NOMO-1 treated with DMSO at 0.1 percent for 48 hours (cell line): ENCODE data around the gene MYL5.
"Not testable (repeated sequence)": the region's sequence is repeated elsewhere in the genome, so short reads cannot be mapped to it uniquely, and the experiment has no call there.

Experiments used
- DNase-seq: peaks from one replicate; lab custom pipeline; 2025; ENCODE audit not compliant: unreplicated experiment; lab: John Stamatoyannopoulos, UW

The MYL5 gene

DNA sequence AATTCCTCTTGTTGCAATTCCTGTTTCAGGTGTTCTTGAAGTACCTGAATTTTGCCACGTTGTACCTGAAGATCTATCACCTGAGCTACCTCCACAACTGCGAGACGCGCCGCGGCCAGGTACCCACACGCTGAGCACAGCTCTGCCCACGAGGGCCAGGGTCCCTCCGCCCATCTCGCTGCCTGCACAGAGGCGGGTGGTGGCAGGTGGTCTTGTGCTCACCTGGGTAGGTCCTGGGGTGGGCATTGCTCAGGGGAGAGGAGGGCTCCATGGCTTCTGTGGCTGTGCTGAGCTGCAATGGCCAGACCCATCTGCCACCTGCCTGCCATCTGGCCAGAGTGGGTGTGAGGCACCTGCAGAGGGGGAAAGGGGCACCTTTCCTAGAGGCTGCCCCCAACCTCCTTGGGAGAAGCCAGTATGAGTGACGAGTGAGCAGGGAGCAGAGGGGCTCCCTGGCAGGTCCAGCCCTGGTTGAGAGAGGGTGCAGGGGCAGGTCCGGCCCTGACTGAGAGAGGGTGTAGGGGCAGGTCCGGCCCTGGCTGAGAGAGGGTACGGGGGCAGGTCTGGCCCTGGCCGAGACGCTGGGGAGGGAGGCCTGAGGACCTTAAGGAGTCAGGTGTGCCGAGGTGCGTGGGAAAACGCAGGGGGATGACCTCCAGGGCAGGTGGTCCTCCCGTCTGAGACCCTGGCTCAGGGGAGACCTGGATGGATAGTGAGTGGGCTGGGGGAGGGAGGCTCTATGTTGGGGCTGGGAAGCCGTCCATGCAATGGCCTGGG lies 38.3 kb upstream of the MYL5 start:
- DNase-seq = no peak

DNA sequence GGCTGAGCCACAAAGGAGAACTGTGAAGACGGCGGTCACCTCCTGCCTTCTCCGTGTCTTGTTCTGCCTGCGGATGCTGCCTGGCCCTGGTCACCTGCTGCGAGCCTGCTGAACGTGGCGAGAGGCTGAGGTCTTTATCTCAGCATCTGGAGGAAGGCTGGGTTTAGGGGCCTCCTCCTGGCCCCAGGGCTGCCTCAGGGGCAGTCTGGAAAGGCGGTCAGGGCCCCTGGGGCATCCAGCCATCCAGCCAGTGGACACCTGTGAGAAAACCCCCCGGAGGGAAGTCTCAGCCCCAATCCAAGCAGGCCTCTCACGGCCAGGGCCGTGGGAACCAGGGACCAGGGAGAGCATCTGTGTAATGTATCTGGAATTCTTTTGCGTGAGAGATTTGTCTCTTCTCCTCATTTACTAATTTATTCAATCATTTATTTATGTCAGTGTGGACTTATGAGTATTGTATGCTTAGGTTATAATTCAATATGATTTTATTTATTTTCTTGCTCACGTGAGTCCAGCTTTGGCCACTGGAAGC lies 37.6 kb upstream of the MYL5 start:
- DNase-seq = no peak

DNA sequence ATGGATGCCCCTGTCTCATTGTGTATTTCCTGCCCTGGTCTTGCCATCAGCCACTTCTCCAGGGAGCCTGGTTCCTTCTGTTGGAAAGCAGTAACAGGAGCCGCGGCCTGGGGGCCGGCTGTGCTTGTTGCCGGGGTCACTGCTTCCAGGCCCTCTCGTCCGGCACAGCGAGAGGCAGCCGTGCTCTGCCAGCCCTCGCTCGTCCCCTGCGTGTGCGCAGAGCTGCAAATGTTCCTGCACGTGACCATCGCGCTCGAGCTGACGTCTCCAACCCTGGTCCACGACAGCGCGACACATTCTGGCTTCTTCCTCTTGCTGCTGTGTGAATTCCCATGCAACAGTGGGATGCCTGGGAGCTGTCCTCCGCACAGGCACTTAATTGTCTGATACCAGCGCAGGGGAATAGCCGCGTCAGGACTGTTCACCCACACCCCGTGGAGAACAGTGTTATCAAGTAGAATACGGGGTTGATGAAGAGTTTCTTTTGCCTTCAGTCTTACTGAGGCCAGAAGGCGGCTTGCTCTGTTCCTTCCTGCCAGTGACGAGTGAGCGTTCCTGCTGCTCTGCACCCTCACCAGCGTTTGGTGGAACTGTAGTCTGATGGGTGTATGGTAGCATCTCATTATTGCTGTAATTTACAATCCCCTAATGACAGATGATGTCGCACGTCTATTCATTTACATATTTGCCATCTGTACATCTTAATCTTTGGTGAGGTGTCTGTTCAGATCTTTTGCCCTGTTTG lies 36.6 kb upstream of the MYL5 start:
- no peak for DNase-seq

DNA sequence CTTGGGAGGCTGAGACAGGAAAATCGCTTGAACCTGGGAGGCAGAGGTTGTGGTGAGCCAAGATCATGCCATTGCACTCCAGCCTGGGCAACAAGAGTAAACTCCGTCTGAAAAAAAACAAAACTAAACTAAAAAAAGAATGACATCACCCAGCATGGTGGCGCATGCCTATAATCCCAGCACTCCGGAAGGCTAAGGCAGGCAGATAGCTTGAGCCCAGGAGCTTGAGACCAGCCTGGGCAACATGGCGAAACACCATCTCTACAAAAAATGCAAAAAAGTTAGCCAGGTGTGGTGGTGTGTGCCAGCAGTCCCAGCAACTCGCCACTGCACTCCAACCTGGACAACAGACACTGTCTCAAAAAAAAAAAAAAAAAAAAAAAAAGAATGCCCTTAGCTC lies 32.0 kb upstream of the MYL5 start:
- DNase-seq = not testable (repeated sequence)

DNA sequence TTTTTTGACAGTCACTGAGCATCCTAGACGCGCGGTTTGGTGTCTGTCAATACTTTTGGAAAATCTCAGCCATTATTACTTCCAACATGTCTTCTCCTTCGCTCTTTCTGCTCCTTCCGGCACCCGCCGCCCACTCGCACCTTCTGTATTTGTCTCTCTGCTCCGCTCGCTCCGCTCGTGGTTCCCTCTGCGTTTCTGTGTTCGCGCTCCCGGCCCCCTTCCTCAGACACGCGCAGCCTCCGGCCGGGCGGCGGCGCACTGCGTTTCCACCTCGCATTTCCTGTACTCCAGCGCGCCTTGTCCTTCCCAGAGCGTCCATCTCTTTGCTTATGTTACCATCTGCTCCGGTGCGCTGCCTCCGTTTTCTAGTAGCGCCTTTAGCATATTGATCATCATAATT lies 27.9 kb upstream of the MYL5 start:
- no peak for DNase-seq

DNA sequence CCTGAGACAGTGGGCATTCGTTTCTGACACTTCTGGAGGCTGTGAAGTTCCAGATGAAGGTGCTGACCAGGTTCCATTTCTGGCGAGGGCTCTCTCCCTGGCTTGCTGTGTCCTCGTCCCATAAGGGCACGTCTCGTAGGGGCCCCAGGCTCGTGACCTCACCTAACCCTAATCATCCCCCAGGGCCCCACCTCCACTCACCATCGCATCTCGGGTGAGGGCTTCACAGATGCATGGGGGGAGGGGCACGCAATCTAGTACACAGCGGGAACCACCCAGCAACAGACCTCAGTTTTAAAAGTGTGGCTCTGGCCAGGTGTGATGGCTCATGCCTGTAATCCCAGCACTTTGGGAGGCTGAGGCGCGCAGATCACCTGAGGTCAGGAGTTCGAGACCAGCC lies 26.9 kb upstream of the MYL5 start:
- no peak for DNase-seq

DNA sequence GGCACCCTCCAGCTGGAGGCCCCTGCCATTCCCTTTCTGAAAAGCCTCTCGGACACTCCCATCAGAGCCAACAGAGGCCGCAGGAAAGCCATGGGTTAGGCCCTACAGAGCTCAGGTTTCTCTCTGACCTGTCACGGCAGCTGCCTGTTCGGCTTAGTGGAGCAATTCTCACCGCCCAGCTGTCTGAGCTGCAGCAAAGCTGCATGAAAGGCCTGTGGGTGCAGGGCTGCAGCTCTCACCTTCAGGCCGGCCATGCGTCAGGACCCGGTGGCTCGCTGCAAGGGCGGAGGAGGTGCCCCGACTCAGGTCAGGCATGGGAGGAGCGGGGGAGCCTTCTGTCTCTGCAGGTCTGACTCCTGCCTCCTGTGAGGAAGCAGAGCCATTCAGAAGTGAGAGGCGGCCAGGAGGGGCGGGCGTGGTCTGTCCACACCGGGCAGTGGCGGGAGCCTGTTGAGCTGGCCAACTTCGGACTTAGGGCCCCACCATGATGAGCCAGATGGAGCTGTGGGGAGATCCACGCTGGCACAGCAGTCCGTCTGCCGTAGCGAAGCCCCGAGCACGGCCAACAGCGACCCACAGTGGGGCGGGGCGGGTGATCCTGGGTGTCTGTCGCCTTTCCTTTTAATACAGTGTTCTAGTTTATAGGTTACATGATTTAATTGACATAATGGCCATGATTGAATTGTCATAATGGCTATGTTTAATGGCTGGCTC lies 25.6 kb upstream of the MYL5 start:
- DNase-seq = no peak

DNA sequence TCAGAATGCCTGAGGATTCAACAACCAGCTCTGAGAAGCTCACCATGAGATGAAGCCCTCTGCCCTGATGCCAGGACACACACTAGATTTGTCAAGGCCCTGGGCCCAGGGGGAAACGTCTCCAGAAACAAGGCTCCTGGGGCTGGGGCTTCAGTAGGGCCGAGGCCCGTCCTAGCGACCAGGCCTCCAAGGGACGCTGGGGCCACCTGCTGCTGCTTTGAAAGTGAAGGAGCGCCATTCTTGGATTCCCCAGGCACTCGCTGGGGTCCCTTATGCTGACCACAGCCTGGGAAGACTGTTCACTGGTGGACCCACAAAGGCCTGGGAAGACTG lies 25.1 kb upstream of the MYL5 start:
- no peak for DNase-seq

DNA sequence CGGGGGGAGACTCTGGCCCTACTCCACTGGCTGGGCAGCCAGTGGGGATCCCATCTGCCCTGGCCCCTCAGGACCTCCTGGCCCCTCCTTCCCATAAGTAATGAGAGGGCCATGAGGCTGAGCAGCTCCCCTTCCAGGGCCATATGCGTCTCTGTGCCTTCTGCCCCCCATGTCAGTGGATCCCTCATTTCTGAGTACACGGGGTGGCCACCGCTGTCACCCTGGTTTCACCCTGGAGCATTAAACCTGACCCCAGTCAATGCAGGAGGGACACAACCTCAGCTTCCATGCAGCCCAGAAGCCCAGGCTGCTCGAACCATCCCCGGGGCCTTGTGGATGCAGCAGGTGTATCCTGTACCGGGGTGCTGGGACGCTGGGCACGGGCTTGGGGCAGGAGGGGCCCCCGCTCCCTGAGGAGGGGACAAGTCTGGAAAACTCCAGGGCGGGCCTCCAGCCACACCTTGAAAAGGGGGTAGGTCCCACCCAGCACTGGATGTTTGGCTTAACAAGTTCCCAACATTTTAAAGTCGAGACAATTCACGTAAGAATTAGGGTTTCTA lies 24.5 kb upstream of the MYL5 start:
- no peak for DNase-seq

DNA sequence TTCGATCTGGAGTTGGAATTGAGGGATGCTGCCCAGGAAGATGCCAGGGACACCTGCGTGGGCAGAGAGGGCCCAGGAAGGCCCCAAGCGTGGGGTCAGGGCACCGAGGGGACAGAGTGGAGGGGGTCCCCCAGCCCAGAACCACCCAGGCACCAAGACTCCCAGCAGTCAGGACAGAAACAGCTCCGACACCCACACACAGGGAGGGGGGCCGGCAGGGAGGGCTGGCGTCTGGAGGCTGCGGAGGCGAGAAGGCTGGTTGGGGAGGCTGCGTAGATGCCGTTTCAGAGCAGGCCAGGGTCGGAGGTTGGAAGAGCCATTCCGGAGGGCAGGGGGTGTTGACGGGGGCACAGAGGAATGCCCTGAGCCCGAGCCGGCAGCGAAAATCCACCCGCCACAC lies 23.9 kb upstream of the MYL5 start:
- DNase-seq = no peak

DNA sequence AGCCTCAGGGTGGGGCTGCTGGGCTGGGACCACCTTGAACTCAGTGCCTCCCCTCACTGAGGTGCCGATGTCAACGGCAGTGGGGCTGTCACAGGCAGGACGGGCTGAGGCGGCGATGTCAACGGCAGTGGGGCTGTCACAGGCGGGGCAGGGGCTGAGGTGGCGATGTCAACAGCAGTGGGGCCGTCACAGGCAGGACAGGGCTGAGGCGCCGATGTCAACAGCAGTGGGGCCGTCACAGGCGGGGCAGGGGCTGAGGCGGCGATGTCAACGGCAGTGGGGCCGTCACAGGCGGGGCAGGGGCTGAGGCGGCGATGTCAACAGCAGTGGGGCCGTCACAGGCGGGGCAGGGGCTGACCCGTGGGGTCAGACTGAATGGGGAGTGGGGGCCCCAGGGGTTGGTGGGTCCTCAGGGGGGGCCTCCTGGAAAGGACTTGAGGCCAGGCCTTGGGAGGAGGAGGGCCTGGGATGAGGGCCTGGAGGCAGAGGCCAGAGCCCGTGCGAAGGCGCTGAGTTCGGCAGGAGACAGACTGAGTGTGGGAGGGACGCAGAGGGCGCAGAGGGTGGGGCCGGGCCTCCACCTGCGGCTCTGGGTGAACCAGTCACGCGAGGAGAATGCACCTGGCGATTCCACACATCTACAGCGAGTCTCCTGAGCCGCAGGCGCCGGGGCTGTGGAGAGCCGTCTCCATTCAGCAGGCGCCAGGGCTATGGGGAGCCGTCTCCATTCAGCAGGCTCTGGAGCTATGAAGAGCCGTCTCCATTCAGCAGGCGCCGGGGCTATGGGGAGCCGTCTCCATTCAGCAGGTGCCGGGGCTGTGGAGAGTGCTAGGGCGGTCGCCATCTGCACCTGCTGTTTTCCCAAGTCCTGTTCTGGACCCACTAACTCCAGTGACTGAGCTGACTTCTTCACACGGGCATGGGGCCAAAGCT lies 23.1 kb upstream of the MYL5 start:
- no peak for DNase-seq

DNA sequence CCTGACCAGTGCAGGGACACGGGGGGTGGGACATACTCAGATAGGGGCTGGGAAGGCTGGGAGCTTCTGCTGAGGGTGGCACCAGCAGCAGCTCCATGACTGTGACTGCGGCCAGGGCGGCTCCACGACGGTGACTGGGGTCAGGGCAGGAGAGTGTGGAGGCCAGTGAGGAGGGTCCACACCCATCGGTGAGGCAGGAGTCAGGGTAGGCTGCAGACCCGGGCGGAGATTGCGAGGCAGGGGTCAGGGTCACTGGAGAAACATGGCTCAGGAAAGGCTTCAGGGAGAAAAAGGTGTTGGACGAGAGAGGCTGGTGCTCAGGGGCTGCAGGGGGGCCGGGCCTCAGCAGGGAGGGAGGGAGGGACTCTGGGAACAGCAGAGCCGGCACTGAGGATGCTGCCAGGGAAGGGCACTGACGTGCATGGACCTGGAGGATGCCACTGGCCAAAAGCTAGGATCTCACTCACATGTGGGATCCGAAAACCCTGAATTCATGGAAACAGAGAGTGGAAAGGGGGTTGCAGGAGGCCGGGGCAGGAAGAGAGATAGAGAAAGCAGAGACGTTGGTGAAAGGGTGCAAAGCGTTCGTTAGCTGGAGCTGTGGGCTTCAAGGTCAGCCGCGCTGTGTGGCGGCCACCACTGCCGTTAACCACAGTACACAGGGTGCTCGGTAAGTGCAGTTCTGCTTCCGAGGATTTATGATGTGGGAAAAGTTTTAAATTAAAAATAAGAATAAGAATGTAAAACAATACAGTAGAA lies 22.3 kb upstream of the MYL5 start:
- DNase-seq = no peak

DNA sequence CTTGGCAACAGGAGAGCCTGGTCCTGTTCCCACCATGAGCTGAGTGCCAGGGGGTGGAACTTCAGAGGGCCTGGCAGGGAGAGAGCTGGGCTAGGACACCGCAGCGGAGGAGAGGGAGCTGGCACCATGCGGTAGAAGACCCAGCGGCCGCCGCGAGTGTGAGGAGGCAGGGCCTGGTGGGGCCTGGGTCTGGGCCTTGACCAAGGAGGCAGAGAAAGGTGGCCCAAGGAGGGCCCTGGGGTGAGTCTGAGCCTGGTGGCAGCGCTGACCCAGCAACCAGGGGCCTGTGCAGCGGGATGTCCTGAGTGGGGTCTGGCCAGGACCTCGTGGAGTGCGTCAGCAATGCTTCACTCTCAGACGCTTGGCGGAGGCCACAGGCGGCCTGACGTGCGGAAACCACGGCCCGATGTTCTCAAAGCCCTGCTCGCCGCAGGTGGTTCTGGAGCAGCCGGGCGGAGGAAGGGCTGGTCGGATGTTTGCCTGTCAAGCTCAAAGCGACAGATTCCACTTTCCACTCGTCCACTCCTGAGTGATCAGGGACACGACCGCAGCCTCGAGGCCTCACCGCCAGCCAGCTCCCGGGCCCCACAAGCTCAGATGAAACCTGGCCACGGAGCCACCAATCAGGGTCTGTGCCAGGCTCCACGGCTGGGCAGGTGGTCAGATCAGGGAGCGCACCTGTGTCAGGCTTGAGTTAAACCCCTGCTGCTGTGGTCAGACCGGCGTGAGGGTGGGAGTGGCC lies 21.1 kb upstream of the MYL5 start:
- no peak for DNase-seq

DNA sequence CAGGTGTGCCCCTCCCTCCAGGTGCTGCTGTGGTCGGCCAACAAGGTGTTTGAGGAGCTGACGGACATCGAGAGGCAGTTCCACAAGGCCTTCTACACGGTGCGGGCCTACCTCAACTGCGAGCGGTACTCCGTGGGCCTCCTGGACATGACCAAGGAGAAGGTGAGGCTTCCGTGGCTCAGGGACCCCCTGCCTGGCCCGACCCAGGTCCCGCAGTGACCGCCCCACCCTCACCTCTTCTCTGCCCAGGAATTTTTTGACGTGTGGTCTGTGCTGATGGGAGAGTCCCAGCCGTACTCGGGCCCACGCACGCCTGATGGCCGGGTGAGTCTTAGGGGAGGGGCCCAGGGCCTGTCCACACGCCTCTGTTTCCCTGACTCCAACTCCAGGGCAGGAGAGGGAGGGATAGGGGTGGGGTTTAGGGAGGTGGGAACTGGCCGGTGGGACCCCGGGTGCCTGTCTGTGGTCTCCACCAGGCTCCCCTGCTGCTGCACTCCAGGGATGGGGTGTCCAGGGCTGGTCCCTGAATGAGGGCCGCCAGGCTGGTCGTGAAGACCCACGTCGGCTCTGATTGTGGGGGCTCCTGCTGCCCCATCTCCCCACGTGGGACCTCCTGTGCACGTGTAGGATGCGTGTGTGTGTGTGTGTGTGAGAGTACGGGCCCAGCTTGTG lies 20.4 kb upstream of the MYL5 start:
- DNase-seq = no peak

DNA sequence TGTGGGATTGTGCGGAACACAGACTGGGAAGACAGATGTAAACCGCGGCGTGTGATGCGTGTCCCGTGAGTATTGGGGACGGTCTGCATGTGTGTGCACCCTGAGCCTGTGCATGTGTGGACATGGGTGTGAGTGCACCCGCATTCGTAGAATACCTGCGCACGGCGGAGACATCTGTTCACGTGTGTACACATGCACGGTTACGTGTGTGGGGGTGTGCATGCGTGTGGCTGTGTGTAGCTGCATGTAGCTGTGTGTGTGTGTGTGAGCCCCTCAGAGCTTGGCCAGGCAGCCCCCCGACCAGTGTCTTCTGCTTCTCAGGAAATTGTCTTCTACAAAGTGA lies 19.9 kb upstream of the MYL5 start:
- DNase-seq = no peak

DNA sequence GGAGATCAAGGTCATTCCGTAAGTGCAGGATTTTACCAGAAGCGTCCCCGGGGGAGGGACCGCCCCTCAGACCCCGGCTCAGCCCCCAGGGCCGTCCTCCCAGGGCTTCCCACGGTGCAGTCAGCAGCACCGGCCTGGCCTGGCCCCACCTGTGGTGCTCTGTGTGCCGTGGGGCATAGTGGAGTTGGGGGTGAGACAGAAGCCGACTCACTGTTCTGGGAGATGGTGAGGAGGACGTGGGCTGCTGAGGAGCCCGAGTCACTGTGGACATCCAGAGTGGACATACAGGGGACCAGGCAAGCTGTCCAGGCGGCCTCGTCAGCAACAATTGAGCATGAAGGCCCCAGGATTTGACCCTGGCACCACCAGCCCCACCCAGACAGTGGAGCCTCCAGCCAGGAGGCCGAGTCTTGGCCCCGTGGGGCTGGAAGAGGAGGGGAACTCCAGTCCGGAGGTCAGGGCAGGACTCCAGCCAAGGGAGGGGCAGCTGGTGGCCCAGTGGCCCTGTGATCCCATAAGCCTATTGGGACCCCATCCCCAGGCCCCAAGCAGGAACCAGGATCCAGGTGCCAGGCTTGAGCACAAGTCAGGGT lies 19.4 kb upstream of the MYL5 start:
- no peak for DNase-seq

DNA sequence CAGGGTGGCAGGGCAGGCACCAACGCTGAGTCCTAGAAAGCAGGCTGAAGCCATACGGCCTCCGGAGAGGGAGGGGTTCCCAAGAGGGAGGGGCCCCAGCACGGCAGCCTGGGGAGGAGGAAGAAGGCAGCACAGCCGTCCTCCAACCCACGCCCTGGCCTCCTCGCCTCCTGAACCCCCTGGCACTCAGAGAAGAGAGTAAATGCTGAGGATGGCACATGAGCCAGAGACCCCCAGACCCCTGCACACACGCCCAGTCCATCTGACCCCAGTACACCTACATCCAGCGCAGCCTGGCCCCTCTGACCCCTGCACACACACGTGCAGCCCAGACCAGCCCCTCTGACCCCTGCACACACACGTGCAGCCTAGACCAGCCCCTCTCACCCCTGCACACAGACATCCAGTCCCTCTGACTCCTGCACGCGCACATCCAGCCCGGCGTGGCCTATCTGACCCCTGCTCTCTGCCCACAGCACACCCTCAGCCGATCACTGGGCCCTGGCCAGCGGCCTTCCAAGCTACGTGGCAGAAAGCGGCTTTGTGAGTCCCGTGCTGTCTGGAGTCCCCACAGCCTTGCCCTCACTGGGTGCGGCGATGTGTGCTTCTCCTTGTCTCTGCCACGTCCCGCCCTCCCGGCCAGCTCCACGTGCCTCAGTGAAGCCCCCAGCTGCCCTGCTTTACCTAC lies 18.7 kb upstream of the MYL5 start:
- no peak for DNase-seq
